K562 (cell line): Measurements from ENCODE around the gene HSPA4. TPM values are rescaled to one million over a fixed set of nuclear protein-coding genes. Genes with fewer than 3 reads are reported as not detected.

Experiments used
- ATAC-seq: fragments of 200-7000 bp; cut with Tn5 transposase; 3 replicates; pipeline ENCODE4 v1.9.1; 2020; ENCODE audit warnings: moderate library complexity
- BruUV-seq: library from RNA; stranded (reverse); fragments of 400-500 nt; replicated peaks from 2 replicates; lab custom pipeline; 2021; lab: Mats Ljungman, UMichigan
- CTCF ChIA-PET: fragments of 300-600 bp; formaldehyde crosslinking; extraction: SDS; loops from one replicate; lab custom pipeline; 2021; ENCODE audit warnings: low intra/inter-chr PET ratio; lab: Yijun Ruan, JAX
- POLR2A ChIA-PET: fragments of 300-600, 350-650 bp; sonication (Branson Sonifier 250); formaldehyde crosslinking; extraction: SDS; loops from one replicate; lab custom pipeline; 2021; ENCODE audit warnings: antibody characterized with exemption, inconsistent platforms; lab: Yijun Ruan, JAX
- DNase-seq, 4 experiments: peaks; one replicate each; pipeline versions ENCODE4 v3.0.0 to v3.0.0-alpha.2; 2011 to 2018; ENCODE audit warnings: low spot score in 3 of 4, mixed read lengths in 3 of 4; ENCODE audit errors: extremely low read depth in 1 of 4
- FAIRE-seq: peaks from 2 replicates; lab custom pipeline; 2011; peaks lifted over from hg19 to GRCh38; lab: Jason Lieb, UNC
- H2AFZ ChIP-seq: 2 replicates; pipeline ENCODE4 v1.6.0; 2011; ENCODE audit warnings: low read depth, low read length, control low read depth, inconsistent platforms
- H3K27ac ChIP-seq: fragments of 200-600 bp; 3 replicates; pipeline ENCODE4 v1.8.0; 2011; ENCODE audit warnings: low read depth, mild to moderate bottlenecking, control low read depth, inconsistent platforms, low read length, moderate library complexity, mixed read lengths; ENCODE audit errors: extremely low read depth
- H3K27me3 ChIP-seq, 2 experiments: fragments of 300-600 bp in 1 of 2; 2 replicates in 1 of 2; 3 replicates in 1 of 2; pipeline versions ENCODE4 v1.6.0 to v1.8.0; 2011; ENCODE audit warnings: inconsistent platforms in 2 of 2, low read length in 2 of 2, mild to moderate bottlenecking in 1 of 2, mixed read lengths in 1 of 2, moderate library complexity in 1 of 2; ENCODE audit not compliant: control insufficient read depth in 2 of 2, insufficient read depth in 2 of 2
- H3K36me3 ChIP-seq: fragments of 300-600 bp; 3 replicates; pipeline ENCODE4 v1.8.0; 2011; ENCODE audit warnings: mild to moderate bottlenecking, low read length, inconsistent platforms; ENCODE audit not compliant: control insufficient read depth, insufficient read depth
- H3K4me1 ChIP-seq, 2 experiments: fragments of 200-600 bp in 1 of 2; replicated peaks in 1 of 2; 2 replicates in 1 of 2; 3 replicates in 1 of 2; pipeline versions ENCODE4 v1.5.1 to v1.8.0; 2011; ENCODE audit warnings: inconsistent platforms in 2 of 2, low read length in 2 of 2, mild to moderate bottlenecking in 1 of 2, mixed read lengths in 1 of 2, moderate library complexity in 1 of 2; ENCODE audit not compliant: control insufficient read depth in 2 of 2, insufficient read depth in 2 of 2
- H3K4me2 ChIP-seq: 2 replicates; pipeline ENCODE4 v1.6.1; 2011; ENCODE audit warnings: low read length, control low read depth, inconsistent platforms, mixed read lengths; ENCODE audit not compliant: insufficient read depth
- H3K4me3 ChIP-seq: fragments of 200-600 bp; sonication (generic), shearing (Covaris generic); 2 replicates; pipeline ENCODE4 v1.5.1; 2016; ENCODE audit warnings: control low read depth, inconsistent platforms
- H3K79me2 ChIP-seq: fragments of 200-600 bp; 3 replicates; pipeline ENCODE4 v1.8.0; 2011; ENCODE audit warnings: low read length, inconsistent platforms; ENCODE audit not compliant: control insufficient read depth, insufficient read depth
- H3K9ac ChIP-seq, 2 experiments: 2 replicates each; pipeline versions ENCODE4 v1.6.0 to v1.6.1; 2011; ENCODE audit warnings: low read depth in 2 of 2, low read length in 2 of 2, control low read depth in 1 of 2, inconsistent platforms in 1 of 2, mild to moderate bottlenecking in 1 of 2, mixed read lengths in 1 of 2; ENCODE audit not compliant: insufficient read depth in 1 of 2
- H3K9me1 ChIP-seq: one replicate; pipeline ENCODE4 v1.6.0; 2011; ENCODE audit warnings: inconsistent platforms, mild to moderate bottlenecking, low read length, moderate library complexity; ENCODE audit not compliant: control insufficient read depth, insufficient read depth
- H3K9me3 ChIP-seq: replicated peaks from 2 replicates; pipeline ENCODE4 v1.5.1; 2011; ENCODE audit warnings: low read depth, low read length, inconsistent platforms; ENCODE audit not compliant: control insufficient read depth, insufficient read depth
- H4K20me1 ChIP-seq: replicated peaks from 2 replicates; pipeline ENCODE4 v1.6.1; 2011; ENCODE audit warnings: low read length, inconsistent platforms, mixed read lengths; ENCODE audit not compliant: control insufficient read depth, insufficient read depth
- CLOCK ChIP-seq: fragments of 250-450 bp; sonication (Bioruptor Pico); IDR thresholded peaks from 2 replicates; pipeline ENCODE4 v1.4.0; 2020; ENCODE audit warnings: mild to moderate bottlenecking, moderate library complexity, borderline replicate concordance
- CTCF ChIP-seq, 3 experiments: IDR thresholded peaks in 2 of 3; conservative IDR thresholded peaks in 1 of 3; 2 replicates each; pipeline ENCODE4 v1.5.1; 2011 to 2012; ENCODE audit warnings: low read length in 3 of 3, mild to moderate bottlenecking in 3 of 3, control low read depth in 2 of 3, improper control_type of control experiment in 1 of 3, inconsistent platforms in 1 of 3, low read depth in 1 of 3, mixed read lengths in 1 of 3, moderate library complexity in 1 of 3; ENCODE audit not compliant: insufficient read depth in 2 of 3
- DACH1 ChIP-seq: fragments of 450-650 bp; IDR thresholded peaks from 2 replicates; pipeline ENCODE4 v1.6.1; 2018; ENCODE audit not compliant: partially characterized antibody
- FOXK1 ChIP-seq: sonication (generic); formaldehyde crosslinking; IDR thresholded peaks from 2 replicates; pipeline ENCODE4 v1.8.0; 2022; ENCODE audit warnings: missing genetic modification reagents, mild to moderate bottlenecking, borderline replicate concordance
- GABPA ChIP-seq: fragments of 200-800 bp; sonication (Bioruptor generic); conservative IDR thresholded peaks from 2 replicates; pipeline ENCODE4 v1.6.1; 2016; ENCODE audit warnings: low read depth, missing genetic modification characterization, missing compliant biosample characterization
- HIVEP1 ChIP-seq: fragments of 250-450 bp; sonication (Bioruptor Pico); IDR thresholded peaks from 2 replicates; pipeline ENCODE4 v1.4.0; 2020; ENCODE audit warnings: mild to moderate bottlenecking
- HMGN3 ChIP-seq: IDR thresholded peaks from 2 replicates; pipeline ENCODE4 v1.6.1; 2011; ENCODE audit warnings: borderline replicate concordance, low read depth, mild to moderate bottlenecking, mixed read lengths, low read length; ENCODE audit not compliant: insufficient read length; ENCODE audit errors: extremely low read depth
- KAT2B ChIP-seq: IDR thresholded peaks from one replicate; pipeline ENCODE4 v1.6.1; 2012; ENCODE audit warnings: low read depth, mild to moderate bottlenecking, control low read depth, inconsistent platforms, low read length, moderate library complexity
- MAFK ChIP-seq: IDR thresholded peaks from 2 replicates; pipeline ENCODE4 v1.6.1; 2011; ENCODE audit warnings: low read length, improper control_type of control experiment
- MBD1 ChIP-seq: fragments of 250-450 bp; sonication (Bioruptor Pico); IDR thresholded peaks from 2 replicates; pipeline ENCODE4 v1.8.0; 2022; ENCODE audit warnings: inconsistent platforms
- TRIM28 ChIP-seq: fragments of 450-650 bp; IDR thresholded peaks from 2 replicates; pipeline ENCODE4 v1.6.1; 2017
- ZBED1 ChIP-seq: IDR thresholded peaks from 2 replicates; pipeline ENCODE4 v1.6.1; 2014
- WGBS: fragments of 100-300 bp; shearing (Covaris generic); methylation state at CpG from one replicate; pipeline ENCODE4 v1.1.6; 2016; ENCODE audit warnings: low coverage, mixed read lengths; ENCODE audit not compliant: insufficient coverage; ENCODE audit errors: missing lambda C conversion rate; 5-methylcytosine and 5-hydroxymethylcytosine counted together
- in situ Hi-C: fragments of 300-500 bp; cut with MboI; formaldehyde crosslinking; loops from 4 replicates; pipeline ENCODE4 v1.15.0; 2018; ENCODE audit warnings: inconsistent platforms, mixed read lengths
- intact Hi-C: fragments of 100-400 bp; cut with micrococcal nuclease; formaldehyde crosslinking; loops from 2 replicates; pipeline ENCODE4 v1.14.2; 2022
- polyA plus RNA-seq, 8 experiments: library from polyadenylated mRNA; depleted of rRNA in 4 of 8; stranded (reverse) in 5 of 8; unstranded in 3 of 8; fragments of >200 nt; fragmentation: Nextera tagmentation in 2 of 8; fragmentation: Illumina TruSeq in 1 of 8; extraction: Ambion mirVana in 2 of 8; extraction: Trizol in 1 of 8; gene quantifications; 2 replicates each; pipeline versions ENCODE4 v1.2.1 to v1.2.3, GENCODE V29; 2011 to 2014; ENCODE audit warnings: inconsistent platforms in 1 of 8, missing spikeins in 1 of 8
- total RNA-seq, 7 experiments: library from RNA; depleted of rRNA in 6 of 7; stranded (reverse); fragments of >200 nt in 6 of 7; fragmentation: Illumina TruSeq in 2 of 7; extraction: Trizol in 2 of 7; gene quantifications; 2 replicates each; pipeline versions ENCODE4 v1.2.1 to v1.2.3, GENCODE V29; 2011 to 2021; ENCODE audit warnings: low replicate concordance in 1 of 7

The HSPA4 gene
- total and polyA plus RNA-seq, 9 of the 15 experiments (the other 6 are each of a cell fraction or from before 2014, with no cell fraction given), result 90.3 to 286 (median 148) TPM

- no peak for TF ChIP-seq ZBED1
- TF ChIP-seq, all 486 proteins: peak for 39
These were observed 18.7 kb upstream of the HSPA4 start (continued) for GRCh38 chr5:133032852-133033742.

- FAIRE-seq (no peak), ATAC-seq (no peak), DNase-seq (no peak)
- H4K20me1 ChIP-seq, result no peaks in the 10 kb centered on the region
- no TSS peak for BruUV-seq
- H3K27me3 ChIP-seq, result no peaks in the 10 kb centered on the region
- H3K79me2 ChIP-seq, result no peaks in the 10 kb centered on the region
- peaks cover 0 to 12% of the 10 kb centered on the region in 2 experiments; a peak in 2 of 5 replicates for H3K4me1 ChIP-seq
- no peaks in the 10 kb centered on the region for H3K36me3 ChIP-seq
- H3K9me3 ChIP-seq, result no peaks in the 10 kb centered on the region
- intact Hi-C loops, result no loop called here
- ChIA-PET CTCF (no interaction called here), POLR2A (interaction anchor here (0.5 to 1.4 kb wide), 4 partner anchors 14 to 190 kb away, joined by 3 to 8 read pairs (median 4); partner anchors contain the start of gene HSPA4)
- H3K9me1 ChIP-seq, result no peaks in the 10 kb centered on the region
- no peak overlapping the region for H3K27ac ChIP-seq
- H3K9ac ChIP-seq, result no peak overlapping the region
- H3K4me3 ChIP-seq, result no peak overlapping the region
- 75% methylated on average over 11 of the region's 11 CpGs for WGBS
- in situ Hi-C loops, result no loop called here
- H2AFZ ChIP-seq, result no peak overlapping the region
- H3K4me2 ChIP-seq, result no peak overlapping the region
- TF ChIP-seq MAFK, result no peak
- no peak for TF ChIP-seq DACH1
- TF ChIP-seq CTCF (IDR thresholded peaks at IDR 0.05 in 2 of 3, conservative IDR thresholded peaks at IDR 0.05 in 1 of 3; ENCODE audit: insufficient read depth in 2 of 3, low read depth in 1 of 3, low read length in 3 of 3), result no peak
- no peak for TF ChIP-seq CLOCK
- no peak for TF ChIP-seq MBD1
- TF ChIP-seq HIVEP1 (CRISPR knock-in tag), result no peak
- TF ChIP-seq HMGN3, result no peak
- TF ChIP-seq GABPA (tag), result no peak
- no peak for TF ChIP-seq KAT2B
- no peak for TF ChIP-seq TRIM28
- no peak for TF ChIP-seq FOXK1 (CRISPR knock-in tag)
These were observed 17.7 kb upstream of the HSPA4 start for GRCh38 chr5:133034064-133034463.
